Muscle of arm (tissue), 14 donors: ENCODE results near the gene SC5D. TPM values are rescaled to one million over a fixed set of nuclear protein-coding genes. Genes with fewer than 3 reads are reported as not detected.

Experiments used
- DNase-seq: peaks from one replicate; pipeline ENCODE4 v3.0.0-alpha.2; 2013
- long read RNA-seq, 11 donors: transcript quantifications; one replicate each; lab custom pipeline, GENCODE V29; 2026
- polyA plus RNA-seq, 12 donors: library from polyadenylated mRNA; unstranded; fragments of 120-200 nt; gene quantifications; one replicate each; pipeline ENCODE4 v1.2.1, GENCODE V29; 2013; ENCODE audit not compliant: insufficient read length in 12 of 12

The SC5D gene, protein sequence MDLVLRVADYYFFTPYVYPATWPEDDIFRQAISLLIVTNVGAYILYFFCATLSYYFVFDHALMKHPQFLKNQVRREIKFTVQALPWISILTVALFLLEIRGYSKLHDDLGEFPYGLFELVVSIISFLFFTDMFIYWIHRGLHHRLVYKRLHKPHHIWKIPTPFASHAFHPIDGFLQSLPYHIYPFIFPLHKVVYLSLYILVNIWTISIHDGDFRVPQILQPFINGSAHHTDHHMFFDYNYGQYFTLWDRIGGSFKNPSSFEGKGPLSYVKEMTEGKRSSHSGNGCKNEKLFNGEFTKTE
- polyA plus RNA-seq: 10 to 100 TPM in 11 of 12 donors, not detected in 1; 27.4 to 47.5 (median 37.6) TPM
- long read RNA-seq, donor 1, transcript SC5D-201 (5 exons, 2,456 nt): major isoform, 20 of 51 reads
- long read RNA-seq, donor 1, partial matches to known transcripts: 23 of 51 reads
- long read RNA-seq, donor 1, other reads (novel, unspliced or antisense): 0 of 51 reads
- long read RNA-seq, donor 2, transcript SC5D-201 (5 exons, 2,456 nt): major isoform, 14 of 28 reads
- long read RNA-seq, donor 2, partial matches to known transcripts: 11 of 28 reads
- long read RNA-seq, donor 2, other reads (novel, unspliced or antisense): 0 of 28 reads
- long read RNA-seq, donor 3, transcript SC5D-201 (5 exons, 2,456 nt): major isoform, 6 of 9 reads
- long read RNA-seq, donor 3, partial matches to known transcripts: 0 of 9 reads
- long read RNA-seq, donor 3, other reads (novel, unspliced or antisense): 0 of 9 reads
- long read RNA-seq, donor 4, partial matches to known transcripts: 8 of 11 reads
- long read RNA-seq, donor 4, other reads (novel, unspliced or antisense): 0 of 11 reads
- long read RNA-seq, donor 5: 0 reads
- long read RNA-seq, donor 6, transcript SC5D-201 (5 exons, 2,456 nt): major isoform, 5 of 6 reads
- long read RNA-seq, donor 6, partial matches to known transcripts: 0 of 6 reads
- long read RNA-seq, donor 6, other reads (novel, unspliced or antisense): 0 of 6 reads
- long read RNA-seq, donor 7, transcript SC5D-201 (5 exons, 2,456 nt): major isoform, 7 of 16 reads
- long read RNA-seq, donor 7, partial matches to known transcripts: 6 of 16 reads
- long read RNA-seq, donor 7, other reads (novel, unspliced or antisense): 0 of 16 reads
- long read RNA-seq, donor 8, transcript SC5D-201 (5 exons, 2,456 nt): major isoform, 5 of 38 reads
- long read RNA-seq, donor 8, partial matches to known transcripts: 28 of 38 reads
- long read RNA-seq, donor 8, other reads (novel, unspliced or antisense): 0 of 38 reads
- long read RNA-seq, donor 9, transcript SC5D-201 (5 exons, 2,456 nt): major isoform, 11 of 19 reads
- long read RNA-seq, donor 9, partial matches to known transcripts: 8 of 19 reads
- long read RNA-seq, donor 9, other reads (novel, unspliced or antisense): 0 of 19 reads
- long read RNA-seq, donor 10, transcript SC5D-201 (5 exons, 2,456 nt): major isoform, 10 of 22 reads
- long read RNA-seq, donor 10, partial matches to known transcripts: 11 of 22 reads
- long read RNA-seq, donor 10, other reads (novel, unspliced or antisense): 0 of 22 reads
- long read RNA-seq, donor 11, transcript SC5D-201 (5 exons, 2,456 nt): major isoform, 15 of 37 reads
- long read RNA-seq, donor 11, partial matches to known transcripts: 19 of 37 reads
- long read RNA-seq, donor 11, other reads (novel, unspliced or antisense): 0 of 37 reads

DNA sequence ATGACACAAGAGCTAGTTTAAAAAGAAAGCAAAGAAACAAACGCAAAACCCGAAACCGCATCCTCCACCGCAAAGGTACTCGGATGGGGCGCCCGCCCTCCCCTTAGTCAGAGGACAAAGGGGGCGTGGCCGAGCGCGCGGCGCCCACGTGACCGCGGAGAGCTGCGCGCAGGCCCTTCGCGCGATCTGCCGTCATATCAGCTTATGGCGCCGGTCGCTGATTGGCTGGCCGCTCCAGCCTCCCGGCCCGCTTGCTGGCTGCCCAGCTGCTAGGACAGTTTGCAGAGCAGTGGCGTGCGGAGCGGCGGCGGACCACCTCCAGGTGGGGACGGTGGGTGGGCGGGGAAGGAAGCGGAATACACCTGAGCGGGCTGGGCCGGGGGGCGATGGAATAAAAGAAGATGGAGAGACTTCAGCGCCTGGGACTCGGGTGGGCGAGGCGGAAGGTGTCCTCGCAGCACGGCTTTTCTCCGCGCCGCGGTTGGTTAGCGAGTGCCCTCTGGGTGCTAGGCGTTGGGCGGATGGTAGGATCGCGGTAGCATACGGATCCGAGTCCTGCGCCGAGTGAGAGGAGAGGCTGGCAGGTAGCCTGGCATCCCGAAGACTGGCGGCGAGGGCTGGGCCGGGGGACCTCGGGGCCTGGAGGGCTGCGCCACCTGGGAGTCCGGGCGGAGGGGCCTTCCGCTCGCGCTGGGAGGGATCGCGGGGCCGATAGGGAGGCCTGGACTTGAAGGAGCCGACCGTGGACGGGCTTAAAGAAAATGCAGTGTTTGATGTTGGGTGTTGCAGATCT lies at the start of gene SC5D:
SC5D (plus strand) TSS at position 277 of the 793 bp plus-strand sequence. CDS start 10,605 bp downstream, outside the sequence.
- DNase-seq: peak; percentile 94

- no peak for DNase-seq
Observed at GRCh38 chr11:121244884-121245283, 47.7 kb upstream of the SC5D start.

DNA sequence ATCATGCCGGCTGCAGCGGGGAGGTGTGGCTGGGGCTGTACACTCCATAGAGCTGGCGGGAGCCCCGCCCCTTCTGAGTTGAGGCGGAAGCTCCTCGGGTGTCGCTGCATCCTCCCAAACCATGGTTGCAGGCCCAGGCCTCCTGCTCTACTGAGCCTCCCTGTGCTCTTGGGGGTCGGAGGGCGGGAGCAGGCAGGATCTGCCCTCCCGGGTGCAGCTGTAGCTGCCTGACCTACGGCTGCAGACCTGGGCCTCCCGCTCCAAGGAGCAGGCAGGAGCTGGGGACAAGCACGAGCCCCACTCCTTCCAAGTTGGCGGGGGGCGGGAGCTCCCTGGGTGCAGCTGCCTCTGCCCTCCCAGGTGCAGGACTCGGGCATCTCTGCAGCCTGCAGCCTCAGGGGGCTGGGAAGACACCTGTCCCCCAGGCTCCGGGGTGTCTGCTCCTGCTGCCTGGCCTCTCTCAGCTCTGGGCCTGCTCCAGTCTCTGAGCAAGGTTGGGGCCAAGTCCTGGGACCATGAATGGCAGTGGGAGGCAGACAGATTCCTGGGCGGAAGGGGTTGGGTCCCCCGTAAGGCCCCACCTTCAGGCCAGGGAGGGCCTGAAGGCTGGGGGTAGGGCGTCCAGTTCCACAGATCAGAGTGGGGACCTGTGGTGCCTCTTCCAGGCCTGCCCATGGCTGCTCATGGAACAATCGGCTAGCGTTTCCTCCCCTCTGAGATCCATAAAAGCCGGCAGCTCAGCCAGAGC lies 46.4 kb upstream of the SC5D start:
- no peak for DNase-seq

GRCh38 chr11:121246769-121247035 lies 45.9 kb upstream of the SC5D start:
- no peak for DNase-seq

- DNase-seq: no peak
Observed at GRCh38 chr11:121248496-121248895, 44.1 kb upstream of the SC5D start.

DNA sequence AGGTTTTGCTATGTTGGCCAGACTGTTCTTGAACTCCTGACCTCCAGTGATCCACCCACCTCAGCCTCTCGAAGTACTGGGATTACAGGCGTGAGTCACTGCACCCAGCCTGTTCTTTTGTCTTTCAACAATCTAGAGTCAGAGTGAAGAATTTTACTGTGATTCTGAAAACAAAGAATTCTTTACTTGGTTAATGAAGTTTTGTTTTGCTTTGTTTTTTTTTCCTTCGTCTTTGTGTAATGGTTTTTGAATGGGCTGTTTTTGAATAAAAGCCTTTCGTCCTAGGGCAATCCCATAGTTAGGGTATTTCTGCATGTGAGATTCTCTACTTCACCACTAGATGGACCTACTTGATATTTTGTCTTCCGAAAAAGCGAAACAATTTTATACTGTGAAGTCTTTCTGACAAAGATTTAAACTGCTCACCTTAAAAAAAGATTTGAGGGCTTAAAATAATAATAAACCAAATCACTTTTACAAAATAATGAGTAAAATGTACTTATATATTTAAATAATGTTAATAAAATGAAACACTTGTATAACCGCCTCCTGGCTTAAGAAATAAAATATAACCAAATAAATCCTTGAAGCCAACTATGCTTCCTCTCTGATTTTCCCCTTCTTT lies 43.4 kb upstream of the SC5D start:
- no peak for DNase-seq

DNA sequence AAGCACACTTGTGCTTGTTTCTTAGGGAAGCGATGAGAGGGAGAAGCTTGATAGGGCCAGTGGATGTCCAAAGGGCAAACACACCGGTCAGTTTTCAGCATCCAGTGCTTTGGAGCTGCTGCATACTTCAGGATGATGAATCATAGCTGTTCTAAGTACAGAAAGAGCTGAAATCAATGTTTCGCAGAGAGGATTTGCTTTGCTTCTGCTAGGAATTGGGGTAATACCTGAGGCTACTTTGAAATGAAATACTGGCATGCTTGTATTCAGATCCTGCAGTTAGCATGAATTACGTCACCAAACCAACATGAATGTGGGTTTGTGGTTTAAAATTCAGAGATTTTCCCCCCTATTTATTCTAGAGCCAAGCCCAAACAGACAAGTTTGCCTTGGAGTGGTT lies 41.7 kb upstream of the SC5D start:
- DNase-seq: no peak

GRCh38 chr11:121253951-121254350 lies 38.6 kb upstream of the SC5D start:
- no peak for DNase-seq

- no peak for DNase-seq
Observed at GRCh38 chr11:121254756-121255155, 37.8 kb upstream of the SC5D start.

DNA sequence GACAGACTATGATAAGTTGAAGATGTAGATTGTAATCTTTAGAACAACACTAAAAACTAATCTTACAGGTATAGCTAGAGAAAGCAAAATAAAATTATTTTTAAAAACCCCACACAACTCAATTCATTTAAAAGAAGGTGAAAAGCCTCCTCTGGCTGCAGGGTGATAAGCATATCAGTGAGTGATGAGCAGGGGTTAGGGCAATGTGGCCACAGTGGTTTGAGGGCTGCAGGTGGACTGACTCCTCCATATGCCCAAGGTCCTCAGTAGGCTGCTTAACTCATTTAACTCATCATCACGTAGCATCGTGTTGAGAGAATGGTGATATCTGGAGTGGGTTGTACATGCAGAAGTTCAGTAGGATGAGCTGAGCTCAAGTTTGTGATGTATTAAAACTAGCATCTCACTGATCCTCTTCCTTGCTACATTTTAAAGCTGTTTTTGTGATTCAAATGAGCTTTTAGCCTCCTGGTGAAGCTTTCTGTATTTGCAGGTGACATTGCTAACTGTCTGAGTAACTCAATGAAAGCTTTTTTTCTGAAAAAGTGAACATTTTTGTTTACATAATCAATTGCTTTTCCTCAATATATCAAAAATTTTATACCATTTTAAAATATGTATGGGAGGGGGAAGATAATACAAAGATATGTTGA lies 37.0 kb upstream of the SC5D start:
- no peak for DNase-seq

GRCh38 chr11:121257289-121257688 lies 35.3 kb upstream of the SC5D start:
- DNase-seq: no peak

DNA sequence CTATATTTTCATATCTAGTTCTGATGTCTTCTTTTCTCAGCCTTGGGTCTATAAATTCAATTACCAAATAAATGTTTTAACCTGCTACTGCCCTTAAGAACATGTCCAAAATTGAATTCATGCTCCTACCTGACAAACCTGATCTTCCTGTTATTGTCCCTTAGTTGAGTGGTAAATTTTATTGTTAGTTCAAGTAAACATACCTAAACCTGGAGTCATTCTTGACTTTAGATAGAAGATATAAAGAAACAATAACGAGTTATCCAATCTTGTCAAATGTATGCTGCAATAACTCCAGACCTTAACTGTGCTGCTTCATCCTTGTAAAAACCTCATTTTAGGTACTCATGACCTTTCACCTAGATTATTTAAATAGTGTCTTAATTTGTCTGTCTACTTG lies 34.6 kb upstream of the SC5D start:
- DNase-seq: no peak

GRCh38 chr11:121265586-121265985 lies 27.0 kb upstream of the SC5D start:
- DNase-seq: no peak

- no peak for DNase-seq
Observed at GRCh38 chr11:121268581-121268980, 24.0 kb upstream of the SC5D start.

GRCh38 chr11:121270001-121270678 lies 22.4 kb upstream of the SC5D start:
- DNase-seq: no peak

GRCh38 chr11:121274332-121274991 lies 18.1 kb upstream of the SC5D start:
- no peak for DNase-seq

DNA sequence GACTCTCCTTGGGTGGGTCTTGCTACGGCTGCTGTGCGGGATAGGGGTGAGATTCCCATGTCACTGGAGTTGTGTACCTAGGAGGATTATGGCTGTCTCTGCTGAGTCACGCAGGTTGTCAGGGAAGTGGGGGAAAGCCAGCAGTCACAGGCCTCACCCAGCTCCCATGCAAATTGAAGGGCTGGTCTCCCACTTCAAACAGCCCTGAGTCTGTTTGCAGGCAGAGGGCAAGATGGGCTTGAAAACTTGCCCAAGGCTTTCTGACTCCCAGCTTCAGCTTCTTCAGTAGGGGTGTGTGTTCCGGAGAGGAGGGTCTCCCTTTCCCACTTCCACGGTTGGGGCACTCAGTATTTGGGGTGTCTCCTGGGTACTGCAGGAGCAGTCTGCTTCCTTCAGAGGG lies 10.9 kb upstream of the SC5D start:
- no peak for DNase-seq

DNA sequence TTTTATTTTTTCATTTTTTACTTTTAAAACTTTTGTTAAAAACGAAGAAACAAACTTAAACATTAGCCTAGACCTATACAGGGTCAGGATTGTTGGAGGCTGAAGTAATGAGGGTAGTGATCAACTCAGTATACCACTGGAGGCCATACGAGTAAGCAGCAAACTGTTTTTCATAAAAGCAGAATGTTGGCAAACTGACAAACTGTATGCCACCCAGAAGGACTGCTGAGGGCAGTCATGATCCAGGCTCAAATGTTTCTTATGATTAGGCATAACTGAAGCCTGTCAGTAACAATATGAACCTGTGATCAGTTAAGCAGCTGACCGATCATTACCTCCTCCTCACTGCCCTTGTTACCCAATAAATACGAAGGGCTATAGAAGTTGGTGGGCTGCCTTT lies 10.2 kb upstream of the SC5D start:
- DNase-seq: no peak
